ENCODE measurements around the gene HEG1.

The HEG1 gene

GRCh38 chr3:124969190-124969589 is 86.6 kb downstream of the HEG1 start (continued):
- TF ChIP-seq, protein P1, sequence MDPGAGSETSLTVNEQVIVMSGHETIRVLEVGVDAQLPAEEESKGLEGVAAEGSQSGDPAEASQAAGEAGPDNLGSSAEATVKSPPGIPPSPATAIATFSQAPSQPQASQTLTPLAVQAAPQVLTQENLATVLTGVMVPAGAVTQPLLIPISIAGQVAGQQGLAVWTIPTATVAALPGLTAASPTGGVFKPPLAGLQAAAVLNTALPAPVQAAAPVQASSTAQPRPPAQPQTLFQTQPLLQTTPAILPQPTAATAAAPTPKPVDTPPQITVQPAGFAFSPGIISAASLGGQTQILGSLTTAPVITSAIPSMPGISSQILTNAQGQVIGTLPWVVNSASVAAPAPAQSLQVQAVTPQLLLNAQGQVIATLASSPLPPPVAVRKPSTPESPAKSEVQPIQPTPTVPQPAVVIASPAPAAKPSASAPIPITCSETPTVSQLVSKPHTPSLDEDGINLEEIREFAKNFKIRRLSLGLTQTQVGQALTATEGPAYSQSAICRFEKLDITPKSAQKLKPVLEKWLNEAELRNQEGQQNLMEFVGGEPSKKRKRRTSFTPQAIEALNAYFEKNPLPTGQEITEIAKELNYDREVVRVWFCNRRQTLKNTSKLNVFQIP (CRISPR knock-in tag; IDR thresholded peaks at IDR 0.05; ENCODE audit: borderline replicate concordance, low read depth): no peak
- TF ChIP-seq, protein P2, sequence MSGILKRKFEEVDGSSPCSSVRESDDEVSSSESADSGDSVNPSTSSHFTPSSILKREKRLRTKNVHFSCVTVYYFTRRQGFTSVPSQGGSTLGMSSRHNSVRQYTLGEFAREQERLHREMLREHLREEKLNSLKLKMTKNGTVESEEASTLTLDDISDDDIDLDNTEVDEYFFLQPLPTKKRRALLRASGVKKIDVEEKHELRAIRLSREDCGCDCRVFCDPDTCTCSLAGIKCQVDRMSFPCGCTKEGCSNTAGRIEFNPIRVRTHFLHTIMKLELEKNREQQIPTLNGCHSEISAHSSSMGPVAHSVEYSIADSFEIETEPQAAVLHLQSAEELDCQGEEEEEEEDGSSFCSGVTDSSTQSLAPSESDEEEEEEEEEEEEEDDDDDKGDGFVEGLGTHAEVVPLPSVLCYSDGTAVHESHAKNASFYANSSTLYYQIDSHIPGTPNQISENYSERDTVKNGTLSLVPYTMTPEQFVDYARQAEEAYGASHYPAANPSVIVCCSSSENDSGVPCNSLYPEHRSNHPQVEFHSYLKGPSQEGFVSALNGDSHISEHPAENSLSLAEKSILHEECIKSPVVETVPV (CRISPR knock-in tag; IDR thresholded peaks at IDR 0.05): no peak
- TF ChIP-seq ZFP30 (CRISPR knock-in tag; IDR thresholded peaks at IDR 0.05) (no peak), ESRRG (CRISPR knock-in tag; IDR thresholded peaks at IDR 0.05) (no peak), OSR1 (CRISPR knock-in tag; IDR thresholded peaks at IDR 0.05) (no peak), ARNTL (CRISPR knock-in tag; IDR thresholded peaks at IDR 0.05; ENCODE audit: borderline replicate concordance, low read depth) (no peak)

DNA sequence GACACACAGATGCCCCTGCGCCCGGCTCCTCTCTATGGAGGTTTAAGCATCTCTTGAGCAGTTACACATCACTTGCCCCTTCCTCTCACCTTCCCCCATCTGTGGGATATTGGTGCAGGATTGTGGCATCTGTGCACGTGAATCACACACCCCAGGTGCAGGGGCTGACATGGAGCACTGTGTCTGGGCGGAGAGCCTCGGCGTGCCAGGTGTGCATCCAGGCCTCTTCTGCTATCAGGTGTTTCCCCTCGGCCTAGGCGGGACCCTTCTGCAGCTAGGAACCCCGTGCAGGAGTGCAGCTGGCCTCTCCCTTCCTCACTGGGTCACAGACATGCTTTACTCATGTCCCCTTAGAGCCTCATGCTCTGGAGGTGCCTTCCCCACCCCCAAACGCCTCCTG is 87.8 kb downstream of the HEG1 start:
- TF ChIP-seq ZNF70 (CRISPR knock-in tag; IDR thresholded peaks at IDR 0.05) (no peak), ZNF565 (CRISPR knock-in tag; conservative IDR thresholded peaks at IDR 0.05; ENCODE audit: low read depth) (no peak), PATZ1 (CRISPR knock-in tag; IDR thresholded peaks at IDR 0.05; ENCODE audit: borderline replicate concordance) (no peak), GLIS3 (CRISPR knock-in tag; IDR thresholded peaks at IDR 0.05) (no peak), OSR1 (CRISPR knock-in tag; IDR thresholded peaks at IDR 0.05) (no peak), ZFP3 (CRISPR knock-in tag; IDR thresholded peaks at IDR 0.05) (no peak), ZNF8 (CRISPR knock-in tag; IDR thresholded peaks at IDR 0.05) (no peak)
- TF ChIP-seq, protein P2 (CRISPR knock-in tag; IDR thresholded peaks at IDR 0.05): no peak
- TF ChIP-seq, protein P1 (CRISPR knock-in tag; IDR thresholded peaks at IDR 0.05; ENCODE audit: borderline replicate concordance, low read depth): no peak
- TF ChIP-seq, protein P3, sequence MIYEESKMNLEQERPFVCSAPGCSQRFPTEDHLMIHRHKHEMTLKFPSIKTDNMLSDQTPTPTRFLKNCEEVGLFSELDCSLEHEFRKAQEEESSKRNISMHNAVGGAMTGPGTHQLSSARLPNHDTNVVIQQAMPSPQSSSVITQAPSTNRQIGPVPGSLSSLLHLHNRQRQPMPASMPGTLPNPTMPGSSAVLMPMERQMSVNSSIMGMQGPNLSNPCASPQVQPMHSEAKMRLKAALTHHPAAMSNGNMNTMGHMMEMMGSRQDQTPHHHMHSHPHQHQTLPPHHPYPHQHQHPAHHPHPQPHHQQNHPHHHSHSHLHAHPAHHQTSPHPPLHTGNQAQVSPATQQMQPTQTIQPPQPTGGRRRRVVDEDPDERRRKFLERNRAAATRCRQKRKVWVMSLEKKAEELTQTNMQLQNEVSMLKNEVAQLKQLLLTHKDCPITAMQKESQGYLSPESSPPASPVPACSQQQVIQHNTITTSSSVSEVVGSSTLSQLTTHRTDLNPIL (CRISPR knock-in tag; IDR thresholded peaks at IDR 0.05; ENCODE audit: low read depth): no peak
- ATAC-seq: no peak

GRCh38 chr3:124966521-124967445 is 89.0 kb downstream of the HEG1 start:
- TF ChIP-seq CSDC2 (CRISPR knock-in tag; IDR thresholded peaks at IDR 0.05): no peak
- no peak for TF ChIP-seq OSR1 (CRISPR knock-in tag; IDR thresholded peaks at IDR 0.05)
- no peak for TF ChIP-seq RARB (CRISPR knock-in tag; IDR thresholded peaks at IDR 0.05)
- ATAC-seq: no peak

DNA sequence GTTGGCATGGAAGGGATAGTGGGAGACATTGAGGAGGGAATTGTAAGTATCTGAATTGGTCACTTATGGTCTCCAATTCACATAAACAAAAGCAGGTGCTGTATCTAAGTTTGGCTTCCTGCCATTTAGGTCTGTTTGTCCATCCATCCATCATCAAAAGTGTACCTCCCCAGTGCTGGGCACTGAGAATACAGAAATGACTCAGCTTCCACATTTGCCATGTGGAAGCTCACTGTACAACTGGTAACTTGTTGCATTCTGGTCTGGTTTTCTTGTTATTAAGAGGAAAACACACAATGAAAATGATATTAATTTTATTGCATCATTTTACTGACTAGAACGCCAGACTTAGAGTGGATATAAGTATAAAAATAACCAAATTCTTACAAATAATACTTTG is 90.4 kb downstream of the HEG1 start:
- no peak for ATAC-seq
- no peak for TF ChIP-seq ZC3H10 (CRISPR knock-in tag; IDR thresholded peaks at IDR 0.05)
- TF ChIP-seq TOX (CRISPR knock-in tag; IDR thresholded peaks at IDR 0.05; ENCODE audit: borderline replicate concordance): no peak
- TF ChIP-seq ZFP30 (CRISPR knock-in tag; IDR thresholded peaks at IDR 0.05): no peak
- TF ChIP-seq BACH2 (CRISPR knock-in tag; IDR thresholded peaks at IDR 0.05; ENCODE audit: borderline replicate concordance): no peak
- no peak for TF ChIP-seq CSDC2 (CRISPR knock-in tag; IDR thresholded peaks at IDR 0.05)
- TF ChIP-seq, protein P1 (CRISPR knock-in tag; IDR thresholded peaks at IDR 0.05; ENCODE audit: borderline replicate concordance, low read depth): no peak
- TF ChIP-seq, protein P3 (CRISPR knock-in tag; IDR thresholded peaks at IDR 0.05; ENCODE audit: low read depth): no peak
- no peak for TF ChIP-seq ZNF8 (CRISPR knock-in tag; IDR thresholded peaks at IDR 0.05)
- no peak for TF ChIP-seq ESRRG (CRISPR knock-in tag; IDR thresholded peaks at IDR 0.05)

Measured in SK-N-SH treated with all-trans-retinoic acid at 6 μM for 48 hours (cell line).